ENCODE results near the gene ST6GALNAC4.

The ST6GALNAC4 gene

DNA sequence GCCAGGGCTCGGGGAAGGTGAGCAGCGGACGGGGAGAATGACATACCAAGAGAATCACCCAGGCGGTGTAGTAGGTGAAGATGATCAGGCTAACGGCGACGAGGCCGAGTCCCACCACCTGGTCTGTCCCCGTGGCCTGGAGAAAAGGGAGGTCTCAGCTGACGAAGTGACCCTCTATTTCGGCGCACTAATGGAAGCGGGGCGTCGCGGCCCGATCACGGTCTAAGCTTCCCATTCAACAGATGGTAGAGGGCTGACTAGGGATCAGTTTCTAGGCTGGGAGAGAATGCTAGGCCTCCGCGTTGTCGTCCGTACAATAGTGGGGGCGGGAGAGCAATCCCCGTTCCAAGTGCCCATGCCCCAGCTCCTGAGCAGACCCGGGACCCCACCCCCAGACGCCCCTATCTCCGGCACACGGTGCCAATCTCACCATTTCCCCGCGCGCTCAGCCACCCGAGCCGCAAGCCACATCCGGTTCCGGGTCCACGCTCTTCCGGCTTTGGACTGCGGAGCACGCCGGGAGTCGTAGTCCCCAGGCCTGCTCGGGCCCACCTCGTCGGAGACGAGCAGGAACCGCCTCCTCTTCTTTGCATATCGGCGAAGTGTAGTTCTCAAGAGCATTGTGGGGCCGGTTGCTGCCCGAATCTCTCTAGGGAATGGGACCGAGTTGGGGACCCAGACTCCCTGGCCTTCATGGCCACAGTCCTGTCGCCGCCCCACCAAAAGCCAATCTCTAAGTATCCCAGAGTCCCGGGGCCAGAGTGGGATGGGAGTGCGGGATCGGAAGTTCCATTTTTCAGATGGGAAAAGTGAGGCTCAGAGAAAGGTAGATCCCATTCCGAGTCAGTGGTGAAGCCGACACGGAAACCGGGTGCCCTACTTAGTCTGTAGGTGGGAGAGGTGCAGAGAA lies 20.8 kb upstream of the ST6GALNAC4 start, which contains the start of gene DPM2:
Gene DPM2, minus strand, starts transcription at position 467 of the 910 bp plus-strand sequence. Its CDS starts 34 bp downstream, at position 433.
- H3K9me3 ChIP-seq (ENCODE audit: insufficient read depth, low read length) = no peaks in the 10 kb centered on the region
- peaks cover 20% of the 10 kb centered on the region for H3K79me2 ChIP-seq (ENCODE audit: low read length)
- H3K4me3 ChIP-seq (ENCODE audit: low read length) = peak within 1 kb of the TSS; percentile 90
- peaks cover 3% of the 10 kb centered on the region for H4K20me1 ChIP-seq (ENCODE audit: insufficient read depth, low read length)
- peaks cover 8% of the 10 kb centered on the region for H3K36me3 ChIP-seq (replicated peaks; ENCODE audit: low read depth, low read length)
- H3K27ac ChIP-seq (ENCODE audit: low read length) = peak within 1 kb of the TSS; percentile 39
- H3K27me3 ChIP-seq (ENCODE audit: low read depth, low read length) = no peaks in the 10 kb centered on the region
- H3K9ac ChIP-seq (ENCODE audit: low read length) = peak within 1 kb of the TSS; percentile 74
- H2AFZ ChIP-seq (ENCODE audit: low read depth, low read length) = 0 out of 2 replicates have a peak within 1 kb of the TSS, but pooled peaks have one; percentile 65
- TF ChIP-seq CTCF (IDR thresholded peaks at IDR 0.05; ENCODE audit: low read depth, low read length) (no peak), EZH2phosphoT487 (IDR thresholded peaks at IDR 0.05; ENCODE audit: low read depth) (no peak)
- peak within 1 kb of the TSS; percentile 93 for H3K4me2 ChIP-seq (ENCODE audit: low read length)
- H3K4me1 ChIP-seq (ENCODE audit: low read length) = peaks cover 21% of the 10 kb centered on the region

- Histone ChIP-seq H3K4me1 (ENCODE audit: low read length) (peaks cover 20% of the 10 kb centered on the region), H3K27me3 (ENCODE audit: low read depth, low read length) (no peaks in the 10 kb centered on the region), H3K27ac (ENCODE audit: low read length) (peak overlapping the region; percentile 30; the same call in 1 of the 2 replicates), H3K4me3 (ENCODE audit: low read length) (peak overlapping the region; percentile 90), H3K79me2 (ENCODE audit: low read length) (peaks cover 20% of the 10 kb centered on the region), H3K9me3 (ENCODE audit: insufficient read depth, low read length) (no peaks in the 10 kb centered on the region), H3K36me3 (replicated peaks; ENCODE audit: low read depth, low read length) (peaks cover 4% of the 10 kb centered on the region), H2AFZ (ENCODE audit: low read depth, low read length) (no peak overlapping the region), H3K4me2 (ENCODE audit: low read length) (peak overlapping the region; percentile 93), H4K20me1 (ENCODE audit: insufficient read depth, low read length) (peaks cover 3% of the 10 kb centered on the region), H3K9ac (ENCODE audit: low read length) (peak overlapping the region; percentile 74)
- no peak for TF ChIP-seq EZH2phosphoT487 (IDR thresholded peaks at IDR 0.05; ENCODE audit: low read depth)
- no peak for TF ChIP-seq CTCF (IDR thresholded peaks at IDR 0.05; ENCODE audit: low read depth, low read length)
Measured at GRCh38 chr9:127937056-127937387, 20.2 kb upstream of the ST6GALNAC4 start.

DNA sequence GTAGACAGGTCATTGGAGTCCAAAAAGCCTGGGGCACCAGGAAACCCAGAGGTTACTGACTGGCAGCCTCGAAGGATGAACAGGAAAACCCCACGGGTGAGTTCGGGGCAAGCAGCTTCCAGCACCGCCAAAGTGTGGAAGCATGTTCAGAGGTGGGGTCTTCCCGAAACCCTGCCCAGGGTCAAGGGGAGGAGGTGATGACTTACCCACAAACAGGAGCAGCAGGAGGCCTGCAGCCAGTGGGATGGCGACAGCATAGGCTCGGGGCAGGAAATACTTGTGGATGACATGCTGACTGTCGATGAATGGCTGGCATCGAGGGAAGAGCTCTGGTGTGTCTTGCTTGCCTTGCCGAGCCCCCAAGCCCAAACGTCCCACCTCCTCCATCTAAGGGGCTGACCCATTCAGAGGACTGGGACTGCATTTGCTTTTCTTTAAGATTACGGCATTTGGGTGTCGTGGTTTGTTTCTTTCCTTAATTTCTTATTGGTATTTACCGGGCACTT lies 19.6 kb upstream of the ST6GALNAC4 start:
- H3K27me3 ChIP-seq (ENCODE audit: low read depth, low read length) = no peaks in the 10 kb centered on the region
- H3K79me2 ChIP-seq (ENCODE audit: low read length) = peaks cover 20% of the 10 kb centered on the region
- peaks cover 24% of the 10 kb centered on the region for H3K4me1 ChIP-seq (ENCODE audit: low read length)
- peaks cover 6% of the 10 kb centered on the region for H4K20me1 ChIP-seq (ENCODE audit: insufficient read depth, low read length)
- peaks cover 3% of the 10 kb centered on the region for H3K36me3 ChIP-seq (replicated peaks; ENCODE audit: low read depth, low read length)
- TF ChIP-seq EZH2phosphoT487 (IDR thresholded peaks at IDR 0.05; ENCODE audit: low read depth) = no peak
- TF ChIP-seq CTCF (IDR thresholded peaks at IDR 0.05; ENCODE audit: low read depth, low read length) = no peak
- H3K9me3 ChIP-seq (ENCODE audit: insufficient read depth, low read length) = no peaks in the 10 kb centered on the region
- H3K4me3 ChIP-seq (ENCODE audit: low read length) = peak overlapping the region; percentile 90
- H2AFZ ChIP-seq (ENCODE audit: low read depth, low read length) = no peak overlapping the region
- no peak overlapping the region for H3K27ac ChIP-seq (ENCODE audit: low read length)
- peak overlapping the region; percentile 93 for H3K4me2 ChIP-seq (ENCODE audit: low read length)
- peak overlapping the region; percentile 74; the same call in 1 of the 2 replicates for H3K9ac ChIP-seq (ENCODE audit: low read length)

DNA sequence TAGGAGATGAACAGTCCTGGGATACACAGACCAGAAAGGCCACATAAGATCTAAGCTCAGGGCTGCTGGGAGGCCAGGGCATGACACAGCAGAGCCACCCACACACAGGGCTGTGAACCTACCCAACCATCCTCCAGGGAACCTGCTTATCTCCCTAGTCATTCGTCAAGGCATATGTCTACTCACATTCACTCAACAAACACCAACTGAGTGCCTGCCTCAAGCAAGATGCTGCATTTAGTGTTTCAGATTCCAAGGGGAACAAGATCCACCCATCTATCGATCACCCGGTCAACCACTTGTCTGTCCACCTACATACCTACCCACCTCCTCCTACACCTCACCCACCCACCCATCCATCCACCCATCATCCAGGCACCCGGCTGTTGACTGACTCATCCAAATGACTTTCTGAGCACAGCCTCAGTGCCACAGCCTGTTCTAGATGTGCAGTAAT lies 19.0 kb upstream of the ST6GALNAC4 start:
- no peak for TF ChIP-seq EZH2phosphoT487 (IDR thresholded peaks at IDR 0.05; ENCODE audit: low read depth)
- TF ChIP-seq CTCF (IDR thresholded peaks at IDR 0.05; ENCODE audit: low read depth, low read length) = no peak
- Histone ChIP-seq H3K27ac (ENCODE audit: low read length) (no peak overlapping the region), H3K4me3 (ENCODE audit: low read length) (no peak overlapping the region), H3K36me3 (replicated peaks; ENCODE audit: low read depth, low read length) (peaks cover 3% of the 10 kb centered on the region), H3K4me1 (ENCODE audit: low read length) (peaks cover 29% of the 10 kb centered on the region), H3K9ac (ENCODE audit: low read length) (no peak overlapping the region), H3K27me3 (ENCODE audit: low read depth, low read length) (no peaks in the 10 kb centered on the region), H2AFZ (ENCODE audit: low read depth, low read length) (no peak overlapping the region), H3K4me2 (ENCODE audit: low read length) (peak overlapping the region; percentile 93), H4K20me1 (ENCODE audit: insufficient read depth, low read length) (peaks cover 7% of the 10 kb centered on the region), H3K79me2 (ENCODE audit: low read length) (peaks cover 20% of the 10 kb centered on the region), H3K9me3 (ENCODE audit: insufficient read depth, low read length) (no peaks in the 10 kb centered on the region)
